ENCODE data around the gene GHRH.

- no peak for TF ChIP-seq CTCF (IDR thresholded peaks at IDR 0.05)
- no peak for TF ChIP-seq EZH2 (IDR thresholded peaks at IDR 0.05; ENCODE audit: borderline replicate concordance, insufficient read depth, low read depth, low read length, poor library complexity, severe bottlenecking)
These were observed 38.6 kb downstream of the GHRH start for GRCh38 chr20:37223053-37223452.
